Caki2 (cell line): Measurements from ENCODE around the gene POLR2L. TPM values are rescaled to one million over a fixed set of nuclear protein-coding genes. Genes with fewer than 3 reads are reported as not detected.

Source experiments
- DNase-seq: peaks from one replicate; pipeline ENCODE4 v3.0.0-alpha.2; 2015; ENCODE audit warnings: low read depth
- in situ Hi-C: cut with HindIII; loops from 2 replicates; pipeline ENCODE4 v1.10.0; 2016; ENCODE audit warnings: low sequenced_read_pairs, low pct_unique_long_range_greater_than_20kb, mixed read lengths
- total RNA-seq: library from RNA; depleted of rRNA; stranded (reverse); fragments of >200 nt; shearing (Covaris generic); gene quantifications from 2 replicates; pipeline ENCODE4 v1.2.3, GENCODE V29; 2014; ENCODE audit warnings: low replicate concordance

Gene POLR2L
- total RNA-seq, 1 experiment from 2014 or later = 103 TPM

DNA sequence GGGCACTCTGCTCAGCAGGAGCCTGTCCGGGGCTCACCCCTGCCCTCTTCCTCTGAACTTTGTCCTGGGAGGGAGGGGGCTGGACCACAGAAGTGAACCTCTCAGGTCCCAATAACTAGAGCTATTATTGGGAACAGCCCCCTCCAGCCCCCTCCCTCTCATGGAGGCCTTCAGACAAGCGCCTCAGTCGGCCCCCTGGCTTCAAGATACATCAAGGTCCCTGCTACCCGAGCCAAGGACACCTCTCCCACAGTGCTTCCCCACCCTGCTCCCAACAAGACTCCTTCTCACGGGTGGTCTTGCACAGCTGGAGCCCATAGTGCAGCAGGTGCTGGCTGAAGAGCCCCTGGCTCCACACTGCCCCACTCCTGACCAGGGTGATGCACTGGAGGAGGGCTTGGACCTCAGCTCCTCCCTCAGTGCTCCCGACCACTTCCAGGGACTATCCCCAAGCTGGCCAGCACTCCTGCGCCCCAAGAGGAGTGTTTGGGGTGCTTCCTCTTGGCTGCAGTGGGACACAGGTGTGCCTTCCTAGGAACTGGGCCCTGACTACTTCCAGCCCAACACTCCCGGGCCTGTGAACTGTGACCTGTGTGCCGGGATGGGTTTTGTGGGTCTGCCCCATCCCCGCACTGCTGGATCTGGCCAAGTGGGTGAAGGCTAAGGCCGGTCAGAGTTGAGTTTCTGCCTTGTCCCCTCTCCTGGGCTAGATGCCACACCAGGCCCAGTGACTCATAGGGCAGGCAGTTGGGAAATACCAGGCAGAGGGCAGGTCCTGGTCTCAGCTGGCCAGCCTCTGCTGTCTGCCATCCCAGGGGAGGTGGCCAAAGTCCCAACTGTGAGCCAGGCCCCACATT, 21.4 kb downstream of the POLR2L start:
- DNase-seq = peak; percentile 72
- in situ Hi-C loops = no loop called here

DNA sequence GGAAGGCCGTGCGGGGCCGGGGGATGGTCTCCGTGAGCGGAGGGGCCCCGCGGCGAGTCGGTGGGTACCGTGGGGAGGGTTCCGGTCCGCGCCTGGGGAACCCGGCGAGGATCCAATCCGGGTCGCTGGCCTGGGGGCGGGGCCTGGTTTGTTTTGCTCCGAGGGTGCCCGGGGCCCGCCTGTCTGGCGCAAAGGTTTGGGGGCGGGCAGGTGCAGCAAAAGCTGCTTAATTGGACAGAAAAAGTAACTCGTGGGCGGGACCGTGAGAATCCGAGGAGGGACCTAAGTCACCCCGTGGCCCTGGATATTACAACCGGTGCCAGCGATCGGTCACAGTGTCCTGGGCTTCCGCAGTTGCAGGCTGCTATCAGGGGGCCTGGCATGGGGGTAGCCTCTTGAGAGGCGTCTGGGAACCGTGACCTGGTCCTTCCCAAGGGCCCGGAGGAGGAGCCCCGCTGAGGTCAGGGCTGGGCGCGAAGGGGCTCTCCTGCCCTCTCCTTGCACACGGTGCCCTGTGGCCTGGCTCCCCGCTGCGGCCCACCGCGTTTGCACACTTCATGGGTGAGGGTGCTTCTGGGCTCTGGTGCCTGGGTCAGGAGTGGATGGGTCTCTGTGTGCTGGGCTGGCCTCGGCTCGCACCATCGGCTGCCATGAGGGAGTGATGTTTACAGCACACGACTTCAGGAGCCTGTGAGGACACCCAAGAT, 22.2 kb downstream of the POLR2L start:
- in situ Hi-C loops = no loop called here
- DNase-seq = peak; percentile 84

DNA sequence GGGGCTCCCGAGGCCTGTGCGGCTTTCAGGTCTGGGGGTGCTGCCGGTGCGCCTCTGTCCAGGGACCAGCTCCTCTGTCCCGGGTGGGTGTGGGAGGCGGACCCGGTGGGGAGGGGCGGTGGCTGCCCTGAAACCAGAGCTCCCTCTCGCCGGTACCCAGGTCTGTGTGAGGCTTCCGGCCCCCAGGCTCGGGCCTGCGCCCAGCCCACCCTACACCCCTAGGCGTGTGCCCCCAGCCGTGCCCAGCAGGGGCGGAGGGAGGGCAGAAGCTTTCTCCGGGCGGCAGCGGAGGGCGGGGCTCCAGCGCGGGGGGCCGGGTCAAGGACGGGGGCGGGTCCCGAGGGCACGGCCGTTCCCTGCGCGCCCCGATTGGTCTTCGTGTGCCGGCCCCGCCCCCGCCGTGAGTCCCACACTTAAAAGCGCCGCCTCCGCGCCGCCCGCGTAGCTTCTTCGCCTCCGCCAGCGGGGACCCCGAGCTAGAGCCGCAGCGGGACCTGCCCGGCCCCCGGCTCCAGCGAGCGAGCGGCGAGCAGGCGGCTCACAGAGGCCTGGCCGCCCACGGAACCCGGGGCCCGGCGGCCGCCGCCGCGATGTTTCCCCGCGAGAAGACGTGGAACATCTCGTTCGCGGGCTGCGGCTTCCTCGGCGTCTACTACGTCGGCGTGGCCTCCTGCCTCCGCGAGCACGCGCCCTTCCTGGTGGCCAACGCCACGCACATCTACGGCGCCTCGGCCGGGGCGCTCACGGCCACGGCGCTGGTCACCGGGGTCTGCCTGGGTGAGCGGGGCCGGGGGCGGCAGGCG, 23.0 kb downstream of the POLR2L start:
- in situ Hi-C loops = no loop called here
- DNase-seq = peak; percentile 79

DNA sequence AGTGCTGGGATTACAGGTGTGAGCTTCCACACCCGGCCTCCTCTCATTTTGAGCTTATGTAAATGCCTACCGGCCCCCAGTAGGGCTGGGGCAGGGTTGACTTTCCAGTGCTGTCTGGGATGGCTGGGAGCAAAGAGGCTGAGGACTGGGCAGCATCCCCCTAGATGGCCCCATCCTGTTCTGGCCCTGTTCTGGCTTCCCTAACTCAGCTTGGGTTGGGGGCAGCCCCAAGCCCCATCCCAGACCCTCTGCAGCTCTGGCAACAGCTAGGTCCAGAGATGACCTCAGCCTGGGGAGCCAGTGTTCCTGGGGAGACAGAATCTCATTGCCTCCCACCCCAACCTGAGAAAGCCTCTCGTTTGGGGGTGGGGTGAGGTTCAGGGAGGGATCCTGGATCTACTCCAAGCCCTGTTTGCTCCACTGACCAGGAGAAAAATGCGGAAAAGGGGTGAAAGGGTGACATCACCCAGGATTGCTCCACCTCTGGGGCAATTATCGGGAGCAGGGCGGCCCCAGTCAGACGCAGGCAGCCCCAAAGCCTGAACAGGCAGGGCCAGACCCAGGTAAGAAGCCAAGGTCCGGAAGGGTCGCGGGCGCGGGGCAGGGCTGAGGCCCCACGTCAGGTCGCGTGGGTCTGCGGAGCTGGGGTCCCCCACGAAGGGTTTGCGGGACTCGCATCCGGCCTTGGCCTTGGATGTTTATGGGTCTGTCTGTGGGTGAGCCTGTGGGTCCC, 23.8 kb downstream of the POLR2L start, which contains the start of gene PNPLA2:
Gene PNPLA2 (plus strand): TSS at position 519 of the 733 bp plus-strand sequence. CDS start 805 bp downstream, outside the sequence.
- DNase-seq = peak; percentile 60

GRCh38 chr11:816433-816779, 25.9 kb downstream of the POLR2L start:
- in situ Hi-C loops = no loop called here
- DNase-seq = no peak

More for the DNA sequence above, 23.8 kb downstream of the POLR2L start, which contains the start of gene PNPLA2:
- in situ Hi-C loops = no loop called here

- in situ Hi-C loops = no loop called here
- DNase-seq = no peak
Observed at GRCh38 chr11:815675-816432, 26.5 kb downstream of the POLR2L start.

DNA sequence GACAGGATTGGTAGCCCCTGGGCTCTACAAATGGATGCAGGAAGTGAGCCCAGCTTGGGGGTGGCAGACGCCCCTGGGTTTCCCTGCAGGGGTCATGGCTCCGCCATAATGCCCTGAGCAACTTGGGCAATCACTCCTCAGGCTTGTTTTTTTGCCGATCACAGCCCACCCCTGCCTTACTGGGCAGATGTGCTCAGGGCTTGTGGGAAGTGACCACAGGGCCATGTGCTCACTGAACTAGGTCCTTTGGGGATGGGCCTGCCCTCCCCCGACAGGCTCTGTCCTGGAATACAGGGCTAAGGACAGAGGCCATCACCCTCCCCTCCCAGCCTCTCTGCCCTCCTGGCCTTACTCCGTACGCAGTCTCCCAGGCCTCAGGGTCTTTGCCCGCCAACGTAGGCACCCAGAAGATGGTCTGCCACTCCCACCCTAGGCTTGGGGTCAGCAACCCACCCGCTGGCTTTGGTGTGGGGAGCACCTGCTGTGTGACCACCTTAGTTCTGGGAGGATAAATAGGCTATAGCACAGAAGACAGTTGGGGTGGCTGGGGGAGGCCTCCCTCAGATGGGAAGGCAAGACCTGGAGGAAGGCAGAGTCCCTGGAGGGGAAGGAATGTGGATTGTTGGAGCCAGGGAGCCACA, 28.8 kb downstream of the POLR2L start:
- no peak for DNase-seq
- in situ Hi-C loops = no loop called here

DNA sequence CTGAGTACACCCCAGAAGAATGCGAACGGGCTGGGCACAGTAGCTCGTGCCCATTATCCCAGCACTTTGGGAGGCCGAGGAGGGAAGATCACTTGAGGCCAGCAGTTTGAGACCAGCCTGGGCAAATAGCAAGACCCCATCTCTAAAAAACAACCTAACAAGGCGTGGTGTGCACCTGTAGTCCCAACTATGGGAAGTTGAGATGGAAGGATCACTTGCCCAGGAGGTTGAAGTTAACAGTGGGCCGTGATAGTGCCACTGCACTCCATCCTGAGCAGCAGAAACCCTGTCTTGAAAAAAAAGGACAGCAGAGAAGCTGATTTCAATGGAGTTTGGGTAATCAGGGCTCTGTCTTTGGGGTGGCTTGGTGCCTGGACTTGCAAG, 29.3 kb downstream of the POLR2L start:
- in situ Hi-C loops = no loop called here
- DNase-seq = no peak

- DNase-seq = no peak
- in situ Hi-C loops = no loop called here
Observed at GRCh38 chr11:812390-812789, 29.9 kb downstream of the POLR2L start.

DNA sequence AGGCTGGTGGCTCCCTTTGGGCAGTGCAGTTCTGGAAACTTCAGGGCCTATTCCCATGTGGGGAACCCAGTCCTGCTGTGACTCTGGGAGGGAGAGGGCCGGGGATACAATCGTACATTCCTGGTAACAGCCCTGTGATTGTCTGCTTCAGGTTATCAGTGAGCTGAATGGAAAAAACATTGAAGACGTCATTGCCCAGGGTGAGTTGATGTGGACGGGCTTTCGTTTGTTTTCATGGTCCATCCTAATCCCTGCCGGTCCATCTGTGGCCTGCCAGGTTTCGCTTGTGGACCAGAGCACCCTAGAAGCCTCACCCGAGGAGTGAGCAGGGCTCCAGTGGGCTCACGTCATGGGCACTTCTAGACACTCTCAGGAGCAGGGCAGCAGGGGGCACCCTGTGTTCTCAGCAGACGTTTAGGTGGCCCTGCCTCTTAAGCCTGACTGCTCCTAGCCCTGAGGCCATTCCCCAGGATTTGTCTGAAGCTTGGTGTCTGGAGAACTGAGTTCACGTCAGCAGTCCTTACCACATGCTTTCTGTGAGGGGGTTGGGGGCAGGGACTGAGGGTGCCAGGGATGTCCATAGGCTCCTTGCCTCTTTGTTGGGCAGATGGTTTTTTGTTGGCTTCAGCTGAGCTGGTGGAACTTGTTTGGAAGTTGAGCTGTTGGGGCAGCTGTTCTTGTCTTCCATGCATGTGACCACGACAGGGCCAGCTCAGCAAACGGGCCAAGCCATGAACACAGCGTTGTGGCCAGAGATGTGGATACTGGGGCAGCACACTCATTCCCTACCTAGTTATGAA, 30.7 kb downstream of the POLR2L start:
- no peak for DNase-seq

GRCh38 chr11:810040-810567, 32.2 kb downstream of the POLR2L start:
- in situ Hi-C loops = no loop called here

More for the DNA sequence above, 30.7 kb downstream of the POLR2L start:
- in situ Hi-C loops = no loop called here

DNA sequence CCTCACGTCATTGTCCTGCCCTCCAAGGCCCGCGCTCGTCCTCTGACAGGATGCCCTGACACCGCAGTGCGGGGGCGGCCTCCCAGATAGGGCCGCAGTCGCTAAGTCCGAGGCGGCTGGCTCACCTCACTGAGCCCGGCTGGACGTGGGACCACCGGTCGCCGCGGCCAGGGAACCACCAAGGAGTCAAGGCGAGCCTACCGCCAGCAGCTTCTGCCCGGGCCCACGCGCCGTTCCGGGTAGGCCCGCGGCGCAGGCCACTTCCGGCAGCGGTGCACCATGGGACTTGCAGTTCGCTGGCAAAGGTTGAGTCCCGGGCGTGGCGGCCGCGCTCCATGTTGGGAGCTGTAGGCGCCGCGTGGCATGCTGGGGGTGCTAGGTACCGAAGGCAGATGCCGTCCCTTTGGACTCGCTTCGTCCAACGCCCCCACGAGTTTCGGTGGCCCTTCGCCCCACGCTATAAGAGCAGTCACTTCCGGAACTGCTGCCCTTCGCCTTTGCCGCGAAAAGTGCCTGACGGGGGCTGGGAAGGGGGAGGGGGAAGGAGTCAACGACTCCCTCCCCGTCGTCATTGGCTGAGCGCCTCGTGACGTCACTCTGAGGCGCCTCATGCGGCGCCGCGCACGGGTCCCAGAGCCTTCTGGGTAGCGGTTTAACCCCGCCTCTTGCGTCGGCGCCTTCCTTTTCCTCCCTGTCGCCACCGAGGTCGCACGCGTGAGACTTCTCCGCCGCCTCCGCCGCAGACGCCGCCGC, 32.9 kb downstream of the POLR2L start, which contains the start of gene RPLP2:
Gene RPLP2 (plus strand): TSS at position 681 of the 753 bp plus-strand sequence. CDS start 268 bp downstream, outside the sequence.
- peak; percentile 97 for DNase-seq
- in situ Hi-C loops = no loop called here

More at GRCh38 chr11:810040-810567, 32.2 kb downstream of the POLR2L start:
- no peak for DNase-seq

GRCh38 chr11:808427-809286, 33.7 kb downstream of the POLR2L start:
- DNase-seq = no peak
- in situ Hi-C loops = no loop called here

- no peak for DNase-seq
- in situ Hi-C loops = no loop called here
Observed at GRCh38 chr11:804599-804964, 37.7 kb downstream of the POLR2L start.
